Stimulated activated CD8-positive, alpha-beta memory T cell treated with anti-CD3 and anti-CD28 coated beads, Interleukin-4, amount 100 ng/mL, for 48 hours (primary cell): ENCODE data around the gene KIRREL1.
A peak's percentile ranks its signal among the peaks of the same experiment; 100 is the strongest.

Source experiments
- DNase-seq: peaks from one replicate; pipeline ENCODE4 v3.0.0-alpha.2; 2020

KIRREL1 gene

GRCh38 chr1:157993147-157993917 lies at the start of gene KIRREL1:
Gene KIRREL1, plus strand, starts transcription at chr1:157993645. Its CDS starts 32 bp downstream, at chr1:157993677.
- no peak for DNase-seq

- no peak for DNase-seq
These were observed 48.7 kb upstream of the KIRREL1 start for GRCh38 chr1:157944663-157945280.

- DNase-seq: no peak
These were observed 45.0 kb upstream of the KIRREL1 start for GRCh38 chr1:157948312-157949073.

- no peak for DNase-seq
These were observed 44.4 kb upstream of the KIRREL1 start for GRCh38 chr1:157949074-157949354.

GRCh38 chr1:157951230-157951629 lies 42.2 kb upstream of the KIRREL1 start:
- no peak for DNase-seq

- no peak for DNase-seq
These were observed 40.8 kb upstream of the KIRREL1 start for GRCh38 chr1:157952601-157953000.

GRCh38 chr1:157955221-157955620 lies 38.2 kb upstream of the KIRREL1 start:
- no peak for DNase-seq

GRCh38 chr1:157955857-157956256 lies 37.6 kb upstream of the KIRREL1 start:
- DNase-seq: no peak

- DNase-seq: no peak
These were observed 36.7 kb upstream of the KIRREL1 start for GRCh38 chr1:157956732-157957131.

GRCh38 chr1:157958263-157958662 lies 35.2 kb upstream of the KIRREL1 start:
- no peak for DNase-seq

GRCh38 chr1:157959750-157960149 lies 33.7 kb upstream of the KIRREL1 start:
- DNase-seq: no peak

GRCh38 chr1:157960773-157961172 lies 32.7 kb upstream of the KIRREL1 start:
- no peak for DNase-seq

- no peak for DNase-seq
These were observed 31.4 kb upstream of the KIRREL1 start for GRCh38 chr1:157961805-157962762.

- DNase-seq: peak; percentile 77
These were observed 29.7 kb upstream of the KIRREL1 start for GRCh38 chr1:157963713-157964112.

- no peak for DNase-seq
These were observed 27.9 kb upstream of the KIRREL1 start for GRCh38 chr1:157965584-157965983.

GRCh38 chr1:157966031-157966537 lies 27.4 kb upstream of the KIRREL1 start:
- no peak for DNase-seq

- DNase-seq: no peak
These were observed 26.2 kb upstream of the KIRREL1 start for GRCh38 chr1:157967205-157967604.

GRCh38 chr1:157968508-157968907 lies 24.9 kb upstream of the KIRREL1 start:
- no peak for DNase-seq

- DNase-seq: no peak
These were observed 24.5 kb upstream of the KIRREL1 start for GRCh38 chr1:157968946-157969345.

GRCh38 chr1:157969697-157970485 lies 23.6 kb upstream of the KIRREL1 start:
- peak; percentile 29 for DNase-seq

- no peak for DNase-seq
These were observed 21.7 kb upstream of the KIRREL1 start for GRCh38 chr1:157971769-157972168.
